ENCODE results near the gene TPST1. TPM values are rescaled to one million over a fixed set of nuclear protein-coding genes. Genes with fewer than 3 reads are reported as not detected.

TPST1 gene
- total and polyA plus RNA-seq, 2 of the 8 experiments (the other 6 are each of a cell fraction or from before 2014, with no cell fraction given), result 8.2 to 18.4 TPM

DNA sequence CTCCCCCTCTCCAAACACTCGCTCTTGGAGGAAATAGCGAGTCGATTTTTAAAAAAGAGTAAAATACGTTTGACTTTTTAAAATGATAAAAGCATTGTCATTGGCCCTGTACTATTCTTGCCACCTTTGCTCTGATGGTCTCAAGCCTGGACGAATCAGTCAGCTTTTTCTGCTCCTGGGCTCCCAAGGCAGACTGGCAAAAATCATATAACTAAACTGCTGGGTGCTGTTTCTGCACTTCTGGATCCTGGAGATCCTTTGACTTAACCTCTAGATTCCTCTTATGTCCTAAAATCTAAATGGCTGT is 1.8 kb downstream of the TPST1 start:
- Histone ChIP-seq H2AFZ (ENCODE audit: low read length) (no peak overlapping the region), H3K4me2 (ENCODE audit: insufficient read depth in 1 of 2, low read depth in 2 of 2, low read length in 2 of 2) (peak overlapping the region in 1 of 2 experiments; percentile 79; a peak in 1 of 4 replicates), H3K18ac (ENCODE audit: extremely low read depth, low read length) (no peak overlapping the region), H3K4me3 (ENCODE audit: extremely low read depth in 1 of 4, insufficient read depth in 2 of 4, low read depth in 3 of 4, low read length in 4 of 4) (no peak overlapping the region), H2BK15ac (ENCODE audit: low read length) (no peak overlapping the region), H2BK5ac (ENCODE audit: low read depth, low read length) (no peak overlapping the region), H3K9ac (replicated peaks in 1 of 4; ENCODE audit: extremely low read depth in 1 of 4, low read depth in 3 of 4, low read length in 3 of 4) (no peak overlapping the region), H3K56ac (replicated peaks; ENCODE audit: insufficient read length, low read depth, low read length) (no peak overlapping the region), H3K23me2 (ENCODE audit: low read depth, low read length) (peaks cover 9% of the 10 kb centered on the region), H3K14ac (ENCODE audit: insufficient read length) (no peak overlapping the region), H2AK5ac (ENCODE audit: low read depth, low read length) (no peak overlapping the region), H4K91ac (replicated peaks; ENCODE audit: insufficient read length, low read length) (no peak overlapping the region), H4K5ac (ENCODE audit: insufficient read length, low read depth, low read length) (no peak overlapping the region), H3K79me1 (ENCODE audit: low read depth, low read length) (no peaks in the 10 kb centered on the region; the same call in 1 of the 2 replicates), H3K9me3 (ENCODE audit: insufficient read depth in 2 of 2, low read depth in 1 of 2, low read length in 1 of 2) (no peaks in the 10 kb centered on the region), H3K27me3 (replicated peaks in 1 of 4; ENCODE audit: control insufficient read depth in 3 of 4, extremely low read depth in 1 of 4, insufficient read depth in 3 of 4, low read length in 3 of 4) (no peaks in the 10 kb centered on the region), H3K23ac (ENCODE audit: insufficient read length) (no peak overlapping the region), H2BK120ac (replicated peaks; ENCODE audit: low read depth, low read length) (no peak overlapping the region), H3K79me2 (ENCODE audit: control insufficient read depth in 1 of 2, insufficient read depth in 2 of 2, low read length in 2 of 2) (peaks cover 0 to 6% of the 10 kb centered on the region in 2 experiments; a peak in 1 of 4 replicates), H2BK20ac (ENCODE audit: low read length) (no peak overlapping the region), H2BK12ac (ENCODE audit: low read depth, low read length) (no peak overlapping the region), H3K36me3 (ENCODE audit: control insufficient read depth in 2 of 4, insufficient read depth in 4 of 4, low read length in 3 of 4) (no peaks in the 10 kb centered on the region), H4K20me1 (replicated peaks in 1 of 2; ENCODE audit: control insufficient read depth in 1 of 2, insufficient read depth in 2 of 2, low read length in 2 of 2) (peaks cover 0 to 2% of the 10 kb centered on the region in 2 experiments), H3K4me1 (replicated peaks in 1 of 4; ENCODE audit: control insufficient read depth in 3 of 4, insufficient read depth in 4 of 4, low read length in 3 of 4) (peaks cover 0 to 4% (median 2%) of the 10 kb centered on the region in 4 experiments; a peak in 4 of 7 replicates), H3K27ac (ENCODE audit: low read depth, low read length) (no peak overlapping the region), H4K8ac (ENCODE audit: extremely low read depth, insufficient read depth, low read length) (no peak overlapping the region), H3K4ac (replicated peaks; ENCODE audit: insufficient read length, low read depth, low read length) (no peak overlapping the region)
- CTCF ChIA-PET (ENCODE audit: partially characterized antibody), result interaction anchor here (1.5 kb wide), 1 partner anchor 14 kb away, joined by 3 read pairs; no protein-coding TSS in a partner anchor
- no peak for DNase-seq (ENCODE audit: low read depth in 1 of 2, low spot score in 2 of 2)
- 77% methylated on average over 5 of the region's 5 CpGs; no CpG with 5 or more reads in 1 of the 2 experiments for WGBS, 2 experiments (ENCODE audit: extremely low coverage in 1 of 2, insufficient coverage in 1 of 2, insufficient read length in 1 of 2, insufficient replicate concordance in 2 of 2, low coverage in 1 of 2, low lambda C conversion rate in 2 of 2, missing lambda C conversion rate in 1 of 2)
- POLR2A ChIA-PET (ENCODE audit: partially characterized antibody), result interaction anchor here (0.6 kb wide), 1 partner anchor 790 kb away, joined by 4 read pairs; the partner anchor contains the start of gene TYW1
- TF ChIP-seq RFX5 (IDR thresholded peaks at IDR 0.05; ENCODE audit: borderline replicate concordance, low read depth, low read length), result no peak
- no peak for TF ChIP-seq POLR2A (IDR thresholded peaks at IDR 0.05; ENCODE audit: control extremely low read depth in 1 of 2, low read depth in 2 of 2, low read length in 2 of 2)
- TF ChIP-seq CHD1 (IDR thresholded peaks at IDR 0.05; ENCODE audit: low read depth, low read length), result no peak
- TF ChIP-seq, protein P1, sequence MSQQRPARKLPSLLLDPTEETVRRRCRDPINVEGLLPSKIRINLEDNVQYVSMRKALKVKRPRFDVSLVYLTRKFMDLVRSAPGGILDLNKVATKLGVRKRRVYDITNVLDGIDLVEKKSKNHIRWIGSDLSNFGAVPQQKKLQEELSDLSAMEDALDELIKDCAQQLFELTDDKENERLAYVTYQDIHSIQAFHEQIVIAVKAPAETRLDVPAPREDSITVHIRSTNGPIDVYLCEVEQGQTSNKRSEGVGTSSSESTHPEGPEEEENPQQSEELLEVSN (IDR thresholded peaks at IDR 0.05), result no peak
- no peak for TF ChIP-seq RAD21 (IDR thresholded peaks at IDR 0.05 in 1 of 2, conservative IDR thresholded peaks at IDR 0.05 in 1 of 2; ENCODE audit: low read depth in 2 of 2, low read length in 2 of 2)
- no peak for TF ChIP-seq SIX5 (IDR thresholded peaks at IDR 0.05; ENCODE audit: low read depth, low read length)
- TF ChIP-seq TAF1 (IDR thresholded peaks at IDR 0.05; ENCODE audit: low read depth, low read length), result no peak
- TF ChIP-seq, protein P2, sequence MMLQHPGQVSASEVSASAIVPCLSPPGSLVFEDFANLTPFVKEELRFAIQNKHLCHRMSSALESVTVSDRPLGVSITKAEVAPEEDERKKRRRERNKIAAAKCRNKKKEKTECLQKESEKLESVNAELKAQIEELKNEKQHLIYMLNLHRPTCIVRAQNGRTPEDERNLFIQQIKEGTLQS (IDR thresholded peaks at IDR 0.05; ENCODE audit: insufficient read depth, low read depth, low read length), result no peak
- TF ChIP-seq TEAD4 (IDR thresholded peaks at IDR 0.05; ENCODE audit: low read depth, low read length), result no peak
- no peak for TF ChIP-seq EGR1 (IDR thresholded peaks at IDR 0.05; ENCODE audit: borderline replicate concordance, low read depth, low read length)
- no peak for TF ChIP-seq RBBP5 (IDR thresholded peaks at IDR 0.05; ENCODE audit: borderline replicate concordance, low read depth, low read length)
- no peak for TF ChIP-seq SP4 (IDR thresholded peaks at IDR 0.05; ENCODE audit: low read length)
- TF ChIP-seq CBX5 (IDR thresholded peaks at IDR 0.05; ENCODE audit: low read depth, low read length), result no peak
- no peak for TF ChIP-seq RXRA (IDR thresholded peaks at IDR 0.05; ENCODE audit: insufficient read depth, low read depth, low read length)
- no peak for FAIRE-seq

Measured in H1 (cell line).